ENCODE results near the gene NXPH1.

NXPH1 gene

DNA sequence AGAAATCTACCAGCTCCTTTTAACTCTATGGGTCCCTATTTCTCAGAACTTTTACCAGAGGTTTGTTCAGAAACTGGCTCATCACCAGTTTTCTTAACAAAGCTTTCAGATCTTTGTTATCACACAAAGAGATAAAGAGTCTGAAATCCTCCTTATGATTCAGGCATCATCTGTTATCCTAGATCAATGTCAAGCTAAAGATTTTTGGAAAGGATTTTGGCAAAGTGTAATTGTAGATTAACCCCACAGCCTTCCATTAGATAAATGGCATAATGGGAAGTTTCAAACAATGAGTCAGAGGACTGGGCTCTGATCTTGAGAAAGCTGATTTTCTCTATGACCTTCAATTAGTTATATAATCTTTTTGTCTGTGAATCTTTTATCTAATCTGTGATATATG is 192.2 kb downstream of the NXPH1 start:
- ATAC-seq (ENCODE audit: low read depth) (no peak), DNase-seq (ENCODE audit: low spot score) (no peak)
- TF ChIP-seq, protein P1, sequence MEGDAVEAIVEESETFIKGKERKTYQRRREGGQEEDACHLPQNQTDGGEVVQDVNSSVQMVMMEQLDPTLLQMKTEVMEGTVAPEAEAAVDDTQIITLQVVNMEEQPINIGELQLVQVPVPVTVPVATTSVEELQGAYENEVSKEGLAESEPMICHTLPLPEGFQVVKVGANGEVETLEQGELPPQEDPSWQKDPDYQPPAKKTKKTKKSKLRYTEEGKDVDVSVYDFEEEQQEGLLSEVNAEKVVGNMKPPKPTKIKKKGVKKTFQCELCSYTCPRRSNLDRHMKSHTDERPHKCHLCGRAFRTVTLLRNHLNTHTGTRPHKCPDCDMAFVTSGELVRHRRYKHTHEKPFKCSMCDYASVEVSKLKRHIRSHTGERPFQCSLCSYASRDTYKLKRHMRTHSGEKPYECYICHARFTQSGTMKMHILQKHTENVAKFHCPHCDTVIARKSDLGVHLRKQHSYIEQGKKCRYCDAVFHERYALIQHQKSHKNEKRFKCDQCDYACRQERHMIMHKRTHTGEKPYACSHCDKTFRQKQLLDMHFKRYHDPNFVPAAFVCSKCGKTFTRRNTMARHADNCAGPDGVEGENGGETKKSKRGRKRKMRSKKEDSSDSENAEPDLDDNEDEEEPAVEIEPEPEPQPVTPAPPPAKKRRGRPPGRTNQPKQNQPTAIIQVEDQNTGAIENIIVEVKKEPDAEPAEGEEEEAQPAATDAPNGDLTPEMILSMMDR (IDR thresholded peaks at IDR 0.05; ENCODE audit: poor library complexity, severe bottlenecking): no peak
- Histone ChIP-seq H3K36me3 (ENCODE audit: low read depth) (no peaks in the 10 kb centered on the region), H3K4me3 (ENCODE audit: severe bottlenecking) (no peak overlapping the region), H3K4me1 (ENCODE audit: insufficient read depth, poor library complexity, severe bottlenecking) (no peaks in the 10 kb centered on the region), H3K27ac (ENCODE audit: poor library complexity, severe bottlenecking) (no peak overlapping the region), H3K27me3 (ENCODE audit: insufficient read depth, poor library complexity, severe bottlenecking) (no peaks in the 10 kb centered on the region), H3K9me3 (ENCODE audit: severe bottlenecking) (no peaks in the 10 kb centered on the region)

DNA sequence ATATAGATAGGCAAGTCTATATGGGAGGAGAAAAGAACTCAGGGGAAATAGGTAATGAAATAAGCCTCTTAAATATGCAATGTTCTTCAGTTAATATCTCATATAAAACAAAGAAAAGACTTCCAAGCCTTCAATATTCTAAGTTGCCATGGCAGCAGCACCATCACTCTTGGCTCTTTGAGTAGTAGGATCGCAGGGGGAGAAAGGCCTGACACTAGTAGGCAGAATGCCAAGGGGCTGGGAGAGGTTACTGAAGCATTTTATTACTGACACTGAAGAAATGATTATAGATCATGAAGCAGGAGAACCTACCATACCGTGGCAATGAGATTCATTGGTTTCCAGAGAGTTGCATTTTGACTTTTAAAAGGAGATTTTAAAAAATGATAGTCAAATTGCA is 193.9 kb downstream of the NXPH1 start:
- DNase-seq (ENCODE audit: low spot score): no peak
- no peak overlapping the region for H3K4me3 ChIP-seq (ENCODE audit: severe bottlenecking)
- H3K4me1 ChIP-seq (ENCODE audit: insufficient read depth, poor library complexity, severe bottlenecking): no peaks in the 10 kb centered on the region
- ATAC-seq (ENCODE audit: low read depth): no peak
- no peaks in the 10 kb centered on the region for H3K27me3 ChIP-seq (ENCODE audit: insufficient read depth, poor library complexity, severe bottlenecking)
- H3K36me3 ChIP-seq (ENCODE audit: low read depth): no peaks in the 10 kb centered on the region
- TF ChIP-seq, protein P1 (IDR thresholded peaks at IDR 0.05; ENCODE audit: poor library complexity, severe bottlenecking): no peak
- H3K27ac ChIP-seq (ENCODE audit: poor library complexity, severe bottlenecking): no peak overlapping the region
- no peaks in the 10 kb centered on the region for H3K9me3 ChIP-seq (ENCODE audit: severe bottlenecking)

DNA sequence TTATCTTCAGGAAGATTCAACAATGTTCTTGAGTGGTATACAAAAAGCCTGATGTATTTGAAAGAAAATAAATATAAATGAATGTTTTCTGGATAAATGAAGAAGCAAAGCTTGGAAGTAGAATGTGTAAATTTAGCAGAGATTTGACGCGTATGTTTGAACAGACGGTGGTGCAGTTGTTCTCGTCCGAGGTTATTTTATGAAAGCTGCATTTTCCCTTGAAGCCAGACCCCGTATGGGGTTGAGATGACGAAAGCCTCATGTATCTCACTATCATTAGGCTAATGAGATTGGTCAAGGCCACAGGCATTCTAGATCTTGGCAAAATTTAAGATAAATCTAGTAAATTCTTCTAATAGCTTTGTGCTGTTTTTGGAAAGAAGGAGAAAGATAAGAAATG is 195.2 kb downstream of the NXPH1 start:
- ATAC-seq (ENCODE audit: low read depth) (no peak), DNase-seq (ENCODE audit: low spot score) (no peak)
- TF ChIP-seq, protein P1 (IDR thresholded peaks at IDR 0.05; ENCODE audit: poor library complexity, severe bottlenecking): no peak

DNA sequence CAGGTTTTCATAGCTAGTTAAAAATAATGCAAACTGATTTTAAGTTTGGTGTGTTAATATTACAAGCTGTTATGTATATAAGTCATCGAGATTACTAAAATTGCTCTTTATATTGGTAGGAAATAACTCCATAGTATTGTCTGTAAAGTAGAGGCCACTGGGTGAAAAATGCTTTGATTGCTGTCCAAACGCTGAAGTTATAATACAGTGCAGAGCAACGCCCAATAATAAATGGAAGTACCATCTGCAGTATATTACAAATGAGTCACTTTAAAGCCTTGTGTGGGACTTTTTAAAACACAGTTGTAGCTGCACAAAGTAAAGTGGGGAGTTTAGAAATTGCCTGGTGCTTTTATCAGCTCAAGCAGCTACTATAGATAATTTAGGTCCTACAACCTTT is 196.1 kb downstream of the NXPH1 start:
- ATAC-seq (ENCODE audit: low read depth): 0 out of 3 replicates have a peak, but pooled peaks have one; percentile 21
- DNase-seq (ENCODE audit: low spot score): no peak
- TF ChIP-seq, protein P1 (IDR thresholded peaks at IDR 0.05; ENCODE audit: poor library complexity, severe bottlenecking): no peak

More for the DNA sequence above, 195.2 kb downstream of the NXPH1 start:
- no peaks in the 10 kb centered on the region for H3K4me1 ChIP-seq (ENCODE audit: insufficient read depth, poor library complexity, severe bottlenecking)
- H3K9me3 ChIP-seq (ENCODE audit: severe bottlenecking): no peaks in the 10 kb centered on the region
- H3K27me3 ChIP-seq (ENCODE audit: insufficient read depth, poor library complexity, severe bottlenecking): no peaks in the 10 kb centered on the region
- no peak overlapping the region for H3K4me3 ChIP-seq (ENCODE audit: severe bottlenecking)
- H3K27ac ChIP-seq (ENCODE audit: poor library complexity, severe bottlenecking): no peak overlapping the region
- no peaks in the 10 kb centered on the region for H3K36me3 ChIP-seq (ENCODE audit: low read depth)

DNA sequence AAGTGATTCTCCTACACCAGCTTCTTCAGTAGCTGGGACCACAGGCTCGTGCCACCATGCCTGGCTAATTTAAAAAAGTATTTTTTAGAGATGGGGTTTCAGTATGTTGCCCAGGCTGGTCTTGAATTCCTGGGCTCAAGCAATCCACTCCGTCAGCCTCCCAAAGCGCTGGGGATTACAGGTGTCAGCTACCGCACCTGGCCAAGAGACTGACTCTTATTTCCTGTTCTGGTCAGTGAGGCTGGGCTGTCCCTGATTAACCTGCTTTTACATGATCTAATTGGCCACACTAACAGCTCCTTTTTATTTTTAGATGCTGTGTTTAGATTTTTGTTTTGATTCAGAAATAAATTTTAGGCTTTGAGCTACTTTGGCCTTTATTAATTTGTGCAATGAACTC is 203.9 kb downstream of the NXPH1 start:
- Histone ChIP-seq H3K36me3 (ENCODE audit: low read depth) (no peaks in the 10 kb centered on the region), H3K27me3 (ENCODE audit: insufficient read depth, poor library complexity, severe bottlenecking) (peaks cover 3% of the 10 kb centered on the region), H3K9me3 (ENCODE audit: severe bottlenecking) (no peaks in the 10 kb centered on the region), H3K4me1 (ENCODE audit: insufficient read depth, poor library complexity, severe bottlenecking) (no peaks in the 10 kb centered on the region), H3K4me3 (ENCODE audit: severe bottlenecking) (no peak overlapping the region), H3K27ac (ENCODE audit: poor library complexity, severe bottlenecking) (no peak overlapping the region)
- no peak for DNase-seq (ENCODE audit: low spot score)
- TF ChIP-seq, protein P1 (IDR thresholded peaks at IDR 0.05; ENCODE audit: poor library complexity, severe bottlenecking): no peak
- ATAC-seq (ENCODE audit: low read depth): no peak

More for the DNA sequence above, 196.1 kb downstream of the NXPH1 start:
- H3K9me3 ChIP-seq (ENCODE audit: severe bottlenecking): no peaks in the 10 kb centered on the region
- no peaks in the 10 kb centered on the region for H3K36me3 ChIP-seq (ENCODE audit: low read depth)
- H3K27ac ChIP-seq (ENCODE audit: poor library complexity, severe bottlenecking): no peak overlapping the region
- no peaks in the 10 kb centered on the region for H3K27me3 ChIP-seq (ENCODE audit: insufficient read depth, poor library complexity, severe bottlenecking)
- no peak overlapping the region for H3K4me3 ChIP-seq (ENCODE audit: severe bottlenecking)
- no peaks in the 10 kb centered on the region for H3K4me1 ChIP-seq (ENCODE audit: insufficient read depth, poor library complexity, severe bottlenecking)
